GM10248 (cell line): ENCODE results near the gene MMS19.
A peak's percentile ranks its signal among the peaks of the same experiment; 100 is the strongest.

ENCODE experiments used
- CTCF ChIA-PET: fragments of 300-600 bp; sonication (Branson Sonifier 250); formaldehyde crosslinking; extraction: SDS; loops from one replicate; lab custom pipeline; 2021; ENCODE audit warnings: antibody characterized with exemption; lab: Yijun Ruan, JAX
- POLR2A ChIA-PET: fragments of 350-650 bp; sonication (Branson Sonifier 250); formaldehyde crosslinking; extraction: SDS; loops from one replicate; lab custom pipeline; 2020; ENCODE audit warnings: antibody characterized with exemption; lab: Yijun Ruan, JAX
- DNase-seq: peaks from one replicate; pipeline ENCODE4 v3.0.0; 2012; ENCODE audit errors: extremely low spot score
- TF ChIP-seq, protein P1 (sequence below): IDR thresholded peaks from 2 replicates; pipeline ENCODE4 v1.5.1; 2012; ENCODE audit warnings: mild to moderate bottlenecking, low read depth; ENCODE audit errors: extremely low read depth, missing control alignments, control extremely low read depth

MMS19 gene

GRCh38 chr10:97520978-97521761 lies 22.9 kb upstream of the MMS19 start:
- ChIA-PET CTCF (interaction anchor here (1.1 to 3.5 kb wide), 4 partner anchors 9 to 115 kb away, joined by 3 to 25 read pairs (median 3); no protein-coding TSS in a partner anchor), POLR2A (no interaction called here)
- no peak for DNase-seq
- TF ChIP-seq, protein P1, sequence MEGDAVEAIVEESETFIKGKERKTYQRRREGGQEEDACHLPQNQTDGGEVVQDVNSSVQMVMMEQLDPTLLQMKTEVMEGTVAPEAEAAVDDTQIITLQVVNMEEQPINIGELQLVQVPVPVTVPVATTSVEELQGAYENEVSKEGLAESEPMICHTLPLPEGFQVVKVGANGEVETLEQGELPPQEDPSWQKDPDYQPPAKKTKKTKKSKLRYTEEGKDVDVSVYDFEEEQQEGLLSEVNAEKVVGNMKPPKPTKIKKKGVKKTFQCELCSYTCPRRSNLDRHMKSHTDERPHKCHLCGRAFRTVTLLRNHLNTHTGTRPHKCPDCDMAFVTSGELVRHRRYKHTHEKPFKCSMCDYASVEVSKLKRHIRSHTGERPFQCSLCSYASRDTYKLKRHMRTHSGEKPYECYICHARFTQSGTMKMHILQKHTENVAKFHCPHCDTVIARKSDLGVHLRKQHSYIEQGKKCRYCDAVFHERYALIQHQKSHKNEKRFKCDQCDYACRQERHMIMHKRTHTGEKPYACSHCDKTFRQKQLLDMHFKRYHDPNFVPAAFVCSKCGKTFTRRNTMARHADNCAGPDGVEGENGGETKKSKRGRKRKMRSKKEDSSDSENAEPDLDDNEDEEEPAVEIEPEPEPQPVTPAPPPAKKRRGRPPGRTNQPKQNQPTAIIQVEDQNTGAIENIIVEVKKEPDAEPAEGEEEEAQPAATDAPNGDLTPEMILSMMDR, result peak; percentile 18

GRCh38 chr10:97520520-97520919 lies 22.3 kb upstream of the MMS19 start:
- no peak for DNase-seq
- ChIA-PET POLR2A (no interaction called here), CTCF (interaction anchor here (1.4 to 3.5 kb wide), 2 partner anchors 11 to 15 kb away, joined by 3 to 25 read pairs; no protein-coding TSS in a partner anchor)
- TF ChIP-seq, protein P1, result no peak

DNA sequence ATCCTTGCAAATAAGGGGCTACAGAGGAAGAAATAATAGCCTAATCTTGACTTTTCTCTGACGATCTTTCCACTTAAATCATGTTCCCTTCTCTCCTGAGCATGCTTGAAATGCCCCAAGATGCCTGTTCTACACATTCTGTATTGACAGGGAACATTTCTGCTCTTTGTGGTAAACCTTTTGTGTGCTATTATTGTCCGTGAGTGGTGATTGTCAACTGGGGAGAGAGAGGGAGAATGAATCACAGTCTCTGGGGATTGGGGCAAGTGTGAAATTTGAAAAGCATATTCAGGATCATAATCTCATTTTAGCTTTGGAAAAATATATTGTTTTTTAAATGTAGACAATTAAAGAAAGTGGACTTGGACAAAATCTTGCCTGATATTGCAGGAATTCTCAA lies 21.1 kb upstream of the MMS19 start:
- ChIA-PET CTCF (interaction anchor here (1.4 to 1.8 kb wide), 2 partner anchors 15 to 53 kb away, joined by 3 to 5 read pairs; no protein-coding TSS in a partner anchor), POLR2A (no interaction called here)
- DNase-seq, result no peak
- TF ChIP-seq, protein P1, result no peak

DNA sequence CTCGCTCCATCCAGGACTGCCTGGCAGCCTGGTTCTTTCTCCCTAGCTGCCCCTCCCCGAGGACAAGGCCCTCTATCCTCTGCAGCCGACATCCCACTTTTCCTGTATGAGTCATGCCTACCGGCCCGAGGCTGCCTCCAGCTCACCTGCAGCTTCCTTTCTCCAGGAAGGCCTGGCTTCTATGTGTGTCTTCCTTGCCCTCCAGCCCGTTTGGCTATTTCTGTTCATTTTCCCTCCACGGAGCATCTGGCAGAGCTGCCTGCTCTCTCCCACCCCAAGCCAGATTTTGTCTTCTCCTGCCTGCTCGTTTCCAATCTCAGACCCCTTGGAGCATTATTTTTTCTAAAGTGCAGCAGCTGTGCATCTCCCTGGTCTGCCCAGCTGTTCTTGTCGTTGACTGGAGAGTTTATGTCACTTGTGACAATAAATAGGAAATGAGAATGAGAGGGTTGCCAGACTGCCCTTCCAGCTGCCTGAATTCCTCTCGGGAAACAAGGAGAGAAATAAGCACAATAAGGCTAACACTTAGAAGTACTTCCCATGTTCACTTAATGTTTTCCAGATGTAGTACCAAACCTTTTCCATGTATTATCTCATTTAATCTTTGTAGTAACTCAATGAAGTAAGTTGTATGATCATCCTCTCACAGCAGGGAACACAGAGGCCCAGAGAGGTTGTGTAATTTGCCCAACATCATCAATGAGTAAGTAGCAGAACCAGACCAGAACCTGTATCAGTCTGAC lies 20.2 kb upstream of the MMS19 start:
- CTCF ChIA-PET, result interaction anchor here (0.9 to 1.8 kb wide), 2 partner anchors 16 to 53 kb away, joined by 5 read pairs; no protein-coding TSS in a partner anchor
- TF ChIP-seq, protein P1, result no peak
- DNase-seq, result no peak
- POLR2A ChIA-PET, result no interaction called here

DNA sequence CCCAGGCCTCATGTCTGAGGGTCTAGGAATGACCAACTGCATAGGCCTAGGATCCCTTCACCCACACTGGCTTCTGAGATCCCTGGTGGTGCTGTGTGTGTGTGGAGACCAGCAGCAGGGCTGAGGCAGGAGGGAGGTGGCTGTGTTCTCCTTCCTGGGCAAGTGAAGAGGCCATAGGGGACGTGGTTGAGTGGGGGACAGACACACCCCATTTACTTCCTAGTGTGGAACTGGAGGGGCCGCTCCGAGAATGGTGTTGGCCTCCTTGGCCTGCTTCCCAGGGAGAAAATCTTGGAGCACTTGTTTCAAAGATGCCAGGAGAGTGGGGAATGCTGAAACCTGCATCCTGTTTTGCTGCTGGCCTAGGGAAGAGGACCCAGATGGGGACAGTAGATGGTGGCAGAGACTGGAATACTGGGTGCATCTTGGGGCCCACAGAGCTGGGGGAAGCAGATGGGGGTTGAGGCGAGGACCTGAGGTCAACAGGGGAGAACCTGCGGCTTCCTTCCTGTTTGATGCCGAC lies 19.6 kb upstream of the MMS19 start:
- POLR2A ChIA-PET, result no interaction called here
- TF ChIP-seq, protein P1, result no peak
- CTCF ChIA-PET, result interaction anchor here (0.9 to 1.1 kb wide), 3 partner anchors 16 to 97 kb away, joined by 3 to 5 read pairs (median 5); no protein-coding TSS in a partner anchor
- DNase-seq, result no peak
